GM23338 (cell line): Measurements from ENCODE around the gene OR2T6. TPM values are rescaled to one million over a fixed set of nuclear protein-coding genes. Genes with fewer than 3 reads are reported as not detected.

ENCODE experiments used
- ATAC-seq: fragments of 200-7000 bp; cut with Tn5 transposase; 3 replicates; pipeline ENCODE4 v1.9.1; 2020
- DNase-seq: peaks from one replicate; pipeline ENCODE4 v3.0.0-alpha.2; 2015; ENCODE audit warnings: low spot score
- H2AFZ ChIP-seq: fragments of 200-600 bp; sonication (generic); 2 replicates; pipeline ENCODE4 v1.8.0; 2016; ENCODE audit warnings: antibody characterized with exemption, mild to moderate bottlenecking, moderate library complexity
- H3F3A ChIP-seq: fragments of 200-600 bp; sonication (generic); replicated peaks from 2 replicates; pipeline ENCODE4 v1.8.0; 2017; ENCODE audit warnings: antibody characterized with exemption, mixed run types, low read depth
- H3K27ac ChIP-seq: fragments of 200-600 bp; sonication (generic); 2 replicates; pipeline ENCODE4 v1.6.1; 2016; ENCODE audit warnings: low read depth
- H3K27me3 ChIP-seq: fragments of 200-600 bp; sonication (generic); 2 replicates; pipeline ENCODE4 v1.8.0; 2016; ENCODE audit warnings: mild to moderate bottlenecking, mixed run types, moderate library complexity; ENCODE audit not compliant: insufficient read depth
- H3K36me3 ChIP-seq: fragments of 200-600 bp; sonication (generic); 2 replicates; pipeline ENCODE4 v1.8.0; 2016; ENCODE audit warnings: mild to moderate bottlenecking; ENCODE audit not compliant: insufficient read depth
- H3K4me1 ChIP-seq: fragments of 200-600 bp; sonication (generic); 2 replicates; pipeline ENCODE4 v1.8.0; 2016; ENCODE audit warnings: mild to moderate bottlenecking, moderate library complexity; ENCODE audit not compliant: insufficient read depth
- H3K4me2 ChIP-seq: fragments of 200-600 bp; sonication (generic); 2 replicates; pipeline ENCODE4 v1.7.1; 2017; ENCODE audit warnings: mixed run types
- H3K4me3 ChIP-seq: fragments of 200-600 bp; sonication (generic); 2 replicates; pipeline ENCODE4 v1.6.1; 2016; ENCODE audit warnings: mixed run types
- H3K79me2 ChIP-seq: fragments of 200-600 bp; sonication (generic); replicated peaks from 2 replicates; pipeline ENCODE4 v1.8.0; 2017; ENCODE audit warnings: mild to moderate bottlenecking; ENCODE audit not compliant: insufficient read depth
- H3K9me2 ChIP-seq: fragments of 200-600 bp; sonication (generic); 2 replicates; pipeline ENCODE4 v1.8.0; 2017; ENCODE audit not compliant: insufficient read depth
- H4K20me1 ChIP-seq: fragments of 200-600 bp; sonication (generic); replicated peaks from 2 replicates; pipeline ENCODE4 v1.8.0; 2017; ENCODE audit warnings: mild to moderate bottlenecking; ENCODE audit not compliant: insufficient read depth
- H3K27ac Mint-ChIP-seq: 2 replicates; pipeline ENCODE4 v1.8.0; 2020; ENCODE audit warnings: inconsistent platforms, mild to moderate bottlenecking, moderate library complexity, mixed read lengths
- H3K27me3 Mint-ChIP-seq: 3 replicates; pipeline ENCODE4 v1.8.0; 2022; ENCODE audit warnings: low read depth, mild to moderate bottlenecking, moderate library complexity, mixed read lengths, inconsistent platforms; ENCODE audit not compliant: insufficient read depth, poor library complexity
- H3K36me3 Mint-ChIP-seq: 3 replicates; pipeline ENCODE4 v1.8.0; 2021; ENCODE audit warnings: low read depth, mild to moderate bottlenecking, inconsistent platforms, moderate library complexity, mixed read lengths
- H3K4me1 Mint-ChIP-seq: 3 replicates; pipeline ENCODE4 v1.8.0; 2020; ENCODE audit warnings: mild to moderate bottlenecking, inconsistent platforms, mixed read lengths
- H3K4me3 Mint-ChIP-seq: 3 replicates; pipeline ENCODE4 v1.8.0; 2021; ENCODE audit warnings: moderate library complexity, mild to moderate bottlenecking, inconsistent platforms, mixed read lengths
- H3K9me3 Mint-ChIP-seq: 3 replicates; pipeline ENCODE4 v1.8.0; 2020; ENCODE audit warnings: moderate library complexity, mild to moderate bottlenecking, inconsistent platforms, mixed read lengths
- CREB1 ChIP-seq: fragments of 250-450 bp; sonication (Bioruptor Pico); IDR thresholded peaks from 2 replicates; pipeline ENCODE4 v1.5.0; 2020; ENCODE audit warnings: low read depth, mild to moderate bottlenecking, moderate library complexity
- ETS1 ChIP-seq: IDR thresholded peaks from 2 replicates; pipeline ENCODE4 v1.6.1; 2016; ENCODE audit warnings: antibody characterized with exemption
- EZH2 ChIP-seq: fragments of 200-600 bp; sonication (generic); IDR thresholded peaks from one replicate; pipeline ENCODE4 v1.8.0; 2017; ENCODE audit warnings: antibody characterized with exemption, mild to moderate bottlenecking, low read depth; ENCODE audit not compliant: unreplicated experiment
- EZH2phosphoT487 ChIP-seq: fragments of 200-600 bp; sonication (generic); IDR thresholded peaks from one replicate; pipeline ENCODE4 v1.8.1; 2018; ENCODE audit warnings: antibody characterized with exemption; ENCODE audit not compliant: unreplicated experiment
- JUNB ChIP-seq: IDR thresholded peaks from one replicate; pipeline ENCODE4 v1.6.1; 2016; ENCODE audit warnings: antibody characterized with exemption; ENCODE audit not compliant: unreplicated experiment
- NANOG ChIP-seq: IDR thresholded peaks from 2 replicates; pipeline ENCODE4 v1.6.1; 2016; ENCODE audit warnings: antibody characterized with exemption, borderline replicate concordance
- POLR2AphosphoS5 ChIP-seq: IDR thresholded peaks from 2 replicates; pipeline ENCODE4 v1.6.1; 2016; ENCODE audit warnings: antibody characterized with exemption, low read depth
- STAT1 ChIP-seq: IDR thresholded peaks from one replicate; pipeline ENCODE4 v1.6.1; 2016; ENCODE audit warnings: antibody characterized with exemption; ENCODE audit not compliant: unreplicated experiment
- ZNF114 ChIP-seq: fragments of 250-450 bp; sonication (Bioruptor Pico); IDR thresholded peaks from 2 replicates; pipeline ENCODE4 v1.5.0; 2020; ENCODE audit warnings: mild to moderate bottlenecking, moderate library complexity
- ZNF331 ChIP-seq: fragments of 250-450 bp; sonication (Bioruptor Pico); IDR thresholded peaks from 2 replicates; pipeline ENCODE4 v1.5.0; 2020; ENCODE audit warnings: low read depth, mild to moderate bottlenecking, moderate library complexity
- polyA plus RNA-seq: library from polyadenylated mRNA; unstranded; fragments of >200 nt; fragmentation: Nextera tagmentation; extraction: Ambion mirVana; gene quantifications from 2 replicates; pipeline ENCODE4 v1.2.1, GENCODE V29; 2016
- total RNA-seq: library from RNA; depleted of rRNA; stranded (reverse); fragments of >200 nt; shearing (Covaris generic); gene quantifications from 2 replicates; pipeline ENCODE4 v1.2.3, GENCODE V29; 2014
- TF ChIP-seq, protein P1 (sequence below): fragments of 250-450 bp; sonication (Bioruptor Pico); IDR thresholded peaks from 2 replicates; pipeline ENCODE4 v1.5.0; 2020; ENCODE audit warnings: mild to moderate bottlenecking, moderate library complexity
- TF ChIP-seq, protein P2 (sequence below): IDR thresholded peaks from one replicate; pipeline ENCODE4 v1.6.1; 2018; ENCODE audit warnings: antibody characterized with exemption; ENCODE audit not compliant: unreplicated experiment
- TF ChIP-seq, protein P3 (sequence below), 2 experiments: fragments of 200-600 bp in 1 of 2; sonication (generic) in 1 of 2; conservative IDR thresholded peaks; 2 replicates each; pipeline versions ENCODE4 v1.5.1 to v1.6.1; 2016 to 2017; ENCODE audit warnings: antibody characterized with exemption in 2 of 2, low read depth in 2 of 2, mild to moderate bottlenecking in 2 of 2, moderate library complexity in 1 of 2

OR2T6 gene
- total and polyA plus RNA-seq, 2 experiments from 2014 or later = not detected

DNA sequence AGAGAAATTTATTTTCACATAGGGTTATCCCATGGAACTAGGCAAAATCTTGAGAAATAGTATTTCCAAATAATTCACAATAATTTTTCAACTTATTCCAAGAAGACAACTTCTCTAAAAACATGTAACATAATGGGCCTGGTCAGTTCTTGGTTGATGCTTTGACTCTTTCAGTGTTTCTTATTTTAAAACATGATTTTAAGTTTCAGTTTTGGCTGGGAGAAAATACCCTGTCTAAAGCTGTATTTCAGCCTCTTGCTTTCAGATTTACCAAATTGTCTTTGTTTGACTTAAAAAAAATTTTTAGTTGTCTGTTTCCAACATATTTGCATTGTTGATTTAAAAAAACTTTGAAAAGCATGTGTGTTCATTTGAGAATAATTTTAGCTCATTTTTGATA, 8.9 kb upstream of the OR2T6 start:
- Histone ChIP-seq H3K36me3 (0 out of 2 replicates have a peak, but pooled peaks cover 10% of the 10 kb centered on the region), H3K4me2 (no peak overlapping the region), H3K4me1 (no peaks in the 10 kb centered on the region), H2AFZ (no peak overlapping the region), H3K27me3 (no peaks in the 10 kb centered on the region), H3K4me3 (no peak overlapping the region), H3F3A (no peaks in the 10 kb centered on the region), H4K20me1 (no peaks in the 10 kb centered on the region), H3K79me2 (no peaks in the 10 kb centered on the region), H3K9me2 (no peaks in the 10 kb centered on the region), H3K27ac (no peak overlapping the region)
- no peak overlapping the region for H3K4me3 Mint-ChIP-seq
- H3K27ac Mint-ChIP-seq = no peak overlapping the region
- ATAC-seq (no peak), DNase-seq (no peak)
- TF ChIP-seq ETS1 (no peak), EZH2 (no peak), POLR2AphosphoS5 (no peak), STAT1 (no peak), CREB1 (no peak), JUNB (no peak), NANOG (no peak), ZNF114 (no peak), ZNF331 (no peak), EZH2phosphoT487 (no peak)
- TF ChIP-seq, protein P1, sequence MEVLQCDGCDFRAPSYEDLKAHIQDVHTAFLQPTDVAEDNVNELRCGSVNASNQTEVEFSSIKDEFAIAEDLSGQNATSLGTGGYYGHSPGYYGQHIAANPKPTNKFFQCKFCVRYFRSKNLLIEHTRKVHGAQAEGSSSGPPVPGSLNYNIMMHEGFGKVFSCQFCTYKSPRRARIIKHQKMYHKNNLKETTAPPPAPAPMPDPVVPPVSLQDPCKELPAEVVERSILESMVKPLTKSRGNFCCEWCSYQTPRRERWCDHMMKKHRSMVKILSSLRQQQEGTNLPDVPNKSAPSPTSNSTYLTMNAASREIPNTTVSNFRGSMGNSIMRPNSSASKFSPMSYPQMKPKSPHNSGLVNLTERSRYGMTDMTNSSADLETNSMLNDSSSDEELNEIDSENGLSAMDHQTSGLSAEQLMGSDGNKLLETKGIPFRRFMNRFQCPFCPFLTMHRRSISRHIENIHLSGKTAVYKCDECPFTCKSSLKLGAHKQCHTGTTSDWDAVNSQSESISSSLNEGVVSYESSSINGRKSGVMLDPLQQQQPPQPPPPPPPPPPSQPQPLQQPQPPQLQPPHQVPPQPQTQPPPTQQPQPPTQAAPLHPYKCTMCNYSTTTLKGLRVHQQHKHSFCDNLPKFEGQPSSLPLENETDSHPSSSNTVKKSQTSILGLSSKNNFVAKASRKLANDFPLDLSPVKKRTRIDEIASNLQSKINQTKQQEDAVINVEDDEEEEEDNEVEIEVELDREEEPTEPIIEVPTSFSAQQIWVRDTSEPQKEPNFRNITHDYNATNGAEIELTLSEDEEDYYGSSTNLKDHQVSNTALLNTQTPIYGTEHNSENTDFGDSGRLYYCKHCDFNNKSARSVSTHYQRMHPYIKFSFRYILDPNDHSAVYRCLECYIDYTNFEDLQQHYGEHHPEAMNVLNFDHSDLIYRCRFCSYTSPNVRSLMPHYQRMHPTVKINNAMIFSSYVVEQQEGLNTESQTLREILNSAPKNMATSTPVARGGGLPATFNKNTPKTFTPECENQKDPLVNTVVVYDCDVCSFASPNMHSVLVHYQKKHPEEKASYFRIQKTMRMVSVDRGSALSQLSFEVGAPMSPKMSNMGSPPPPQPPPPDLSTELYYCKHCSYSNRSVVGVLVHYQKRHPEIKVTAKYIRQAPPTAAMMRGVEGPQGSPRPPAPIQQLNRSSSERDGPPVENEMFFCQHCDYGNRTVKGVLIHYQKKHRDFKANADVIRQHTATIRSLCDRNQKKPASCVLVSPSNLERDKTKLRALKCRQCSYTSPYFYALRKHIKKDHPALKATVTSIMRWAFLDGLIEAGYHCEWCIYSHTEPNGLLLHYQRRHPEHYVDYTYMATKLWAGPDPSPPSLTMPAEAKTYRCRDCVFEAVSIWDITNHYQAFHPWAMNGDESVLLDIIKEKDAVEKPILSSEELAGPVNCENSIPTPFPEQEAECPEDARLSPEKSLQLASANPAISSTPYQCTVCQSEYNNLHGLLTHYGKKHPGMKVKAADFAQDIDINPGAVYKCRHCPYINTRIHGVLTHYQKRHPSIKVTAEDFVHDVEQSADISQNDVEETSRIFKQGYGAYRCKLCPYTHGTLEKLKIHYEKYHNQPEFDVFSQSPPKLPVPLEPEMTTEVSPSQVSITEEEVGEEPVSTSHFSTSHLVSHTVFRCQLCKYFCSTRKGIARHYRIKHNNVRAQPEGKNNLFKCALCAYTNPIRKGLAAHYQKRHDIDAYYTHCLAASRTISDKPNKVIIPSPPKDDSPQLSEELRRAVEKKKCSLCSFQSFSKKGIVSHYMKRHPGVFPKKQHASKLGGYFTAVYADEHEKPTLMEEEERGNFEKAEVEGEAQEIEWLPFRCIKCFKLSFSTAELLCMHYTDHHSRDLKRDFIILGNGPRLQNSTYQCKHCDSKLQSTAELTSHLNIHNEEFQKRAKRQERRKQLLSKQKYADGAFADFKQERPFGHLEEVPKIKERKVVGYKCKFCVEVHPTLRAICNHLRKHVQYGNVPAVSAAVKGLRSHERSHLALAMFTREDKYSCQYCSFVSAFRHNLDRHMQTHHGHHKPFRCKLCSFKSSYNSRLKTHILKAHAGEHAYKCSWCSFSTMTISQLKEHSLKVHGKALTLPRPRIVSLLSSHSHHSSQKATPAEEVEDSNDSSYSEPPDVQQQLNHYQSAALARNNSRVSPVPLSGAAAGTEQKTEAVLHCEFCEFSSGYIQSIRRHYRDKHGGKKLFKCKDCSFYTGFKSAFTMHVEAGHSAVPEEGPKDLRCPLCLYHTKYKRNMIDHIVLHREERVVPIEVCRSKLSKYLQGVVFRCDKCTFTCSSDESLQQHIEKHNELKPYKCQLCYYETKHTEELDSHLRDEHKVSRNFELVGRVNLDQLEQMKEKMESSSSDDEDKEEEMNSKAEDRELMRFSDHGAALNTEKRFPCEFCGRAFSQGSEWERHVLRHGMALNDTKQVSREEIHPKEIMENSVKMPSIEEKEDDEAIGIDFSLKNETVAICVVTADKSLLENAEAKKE (CRISPR knock-in tag) = no peak
- TF ChIP-seq, protein P2, sequence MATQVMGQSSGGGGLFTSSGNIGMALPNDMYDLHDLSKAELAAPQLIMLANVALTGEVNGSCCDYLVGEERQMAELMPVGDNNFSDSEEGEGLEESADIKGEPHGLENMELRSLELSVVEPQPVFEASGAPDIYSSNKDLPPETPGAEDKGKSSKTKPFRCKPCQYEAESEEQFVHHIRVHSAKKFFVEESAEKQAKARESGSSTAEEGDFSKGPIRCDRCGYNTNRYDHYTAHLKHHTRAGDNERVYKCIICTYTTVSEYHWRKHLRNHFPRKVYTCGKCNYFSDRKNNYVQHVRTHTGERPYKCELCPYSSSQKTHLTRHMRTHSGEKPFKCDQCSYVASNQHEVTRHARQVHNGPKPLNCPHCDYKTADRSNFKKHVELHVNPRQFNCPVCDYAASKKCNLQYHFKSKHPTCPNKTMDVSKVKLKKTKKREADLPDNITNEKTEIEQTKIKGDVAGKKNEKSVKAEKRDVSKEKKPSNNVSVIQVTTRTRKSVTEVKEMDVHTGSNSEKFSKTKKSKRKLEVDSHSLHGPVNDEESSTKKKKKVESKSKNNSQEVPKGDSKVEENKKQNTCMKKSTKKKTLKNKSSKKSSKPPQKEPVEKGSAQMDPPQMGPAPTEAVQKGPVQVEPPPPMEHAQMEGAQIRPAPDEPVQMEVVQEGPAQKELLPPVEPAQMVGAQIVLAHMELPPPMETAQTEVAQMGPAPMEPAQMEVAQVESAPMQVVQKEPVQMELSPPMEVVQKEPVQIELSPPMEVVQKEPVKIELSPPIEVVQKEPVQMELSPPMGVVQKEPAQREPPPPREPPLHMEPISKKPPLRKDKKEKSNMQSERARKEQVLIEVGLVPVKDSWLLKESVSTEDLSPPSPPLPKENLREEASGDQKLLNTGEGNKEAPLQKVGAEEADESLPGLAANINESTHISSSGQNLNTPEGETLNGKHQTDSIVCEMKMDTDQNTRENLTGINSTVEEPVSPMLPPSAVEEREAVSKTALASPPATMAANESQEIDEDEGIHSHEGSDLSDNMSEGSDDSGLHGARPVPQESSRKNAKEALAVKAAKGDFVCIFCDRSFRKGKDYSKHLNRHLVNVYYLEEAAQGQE = no peak
- TF ChIP-seq, protein P3, sequence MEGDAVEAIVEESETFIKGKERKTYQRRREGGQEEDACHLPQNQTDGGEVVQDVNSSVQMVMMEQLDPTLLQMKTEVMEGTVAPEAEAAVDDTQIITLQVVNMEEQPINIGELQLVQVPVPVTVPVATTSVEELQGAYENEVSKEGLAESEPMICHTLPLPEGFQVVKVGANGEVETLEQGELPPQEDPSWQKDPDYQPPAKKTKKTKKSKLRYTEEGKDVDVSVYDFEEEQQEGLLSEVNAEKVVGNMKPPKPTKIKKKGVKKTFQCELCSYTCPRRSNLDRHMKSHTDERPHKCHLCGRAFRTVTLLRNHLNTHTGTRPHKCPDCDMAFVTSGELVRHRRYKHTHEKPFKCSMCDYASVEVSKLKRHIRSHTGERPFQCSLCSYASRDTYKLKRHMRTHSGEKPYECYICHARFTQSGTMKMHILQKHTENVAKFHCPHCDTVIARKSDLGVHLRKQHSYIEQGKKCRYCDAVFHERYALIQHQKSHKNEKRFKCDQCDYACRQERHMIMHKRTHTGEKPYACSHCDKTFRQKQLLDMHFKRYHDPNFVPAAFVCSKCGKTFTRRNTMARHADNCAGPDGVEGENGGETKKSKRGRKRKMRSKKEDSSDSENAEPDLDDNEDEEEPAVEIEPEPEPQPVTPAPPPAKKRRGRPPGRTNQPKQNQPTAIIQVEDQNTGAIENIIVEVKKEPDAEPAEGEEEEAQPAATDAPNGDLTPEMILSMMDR (conservative IDR thresholded peaks at IDR 0.05; ENCODE audit: low read depth in 2 of 2) = no peak
- H3K4me1 Mint-ChIP-seq = no peaks in the 10 kb centered on the region
- no peaks in the 10 kb centered on the region for H3K27me3 Mint-ChIP-seq
- H3K36me3 Mint-ChIP-seq = peaks cover 30% of the 10 kb centered on the region
- peaks cover 96% of the 10 kb centered on the region for H3K9me3 Mint-ChIP-seq
